Neural progenitor cell (in vitro differentiated cells): ENCODE data around the gene BMPR1A. TPM values are rescaled to one million over a fixed set of nuclear protein-coding genes. Genes with fewer than 3 reads are reported as not detected.

ENCODE experiments used
- DNase-seq: peaks from one replicate; pipeline ENCODE4 v3.0.0-alpha.2; 2016; ENCODE audit warnings: low spot score
- H2AFZ ChIP-seq: fragments of 200-600 bp; sonication (generic); replicated peaks from 2 replicates; pipeline ENCODE4 v1.6.1; 2016; ENCODE audit warnings: antibody characterized with exemption
- H3F3A ChIP-seq: fragments of 200-600 bp; sonication (generic); 2 replicates; pipeline ENCODE4 v1.6.1; 2016; ENCODE audit warnings: antibody characterized with exemption, low read depth
- H3K27ac ChIP-seq: fragments of 200-600 bp; sonication (generic); 2 replicates; pipeline ENCODE4 v1.5.1; 2016; ENCODE audit warnings: mild to moderate bottlenecking
- H3K27me3 ChIP-seq: fragments of 200-600 bp; sonication (generic); 2 replicates; pipeline ENCODE4 v1.6.1; 2016; ENCODE audit warnings: mild to moderate bottlenecking, moderate library complexity
- H3K36me3 ChIP-seq: fragments of 200-600 bp; sonication (generic); 2 replicates; pipeline ENCODE4 v1.5.1; 2016
- H3K4me1 ChIP-seq: fragments of 200-600 bp; sonication (generic); 2 replicates; pipeline ENCODE4 v1.6.1; 2016; ENCODE audit warnings: mixed run types
- H3K4me2 ChIP-seq: fragments of 200-600 bp; sonication (generic); 2 replicates; pipeline ENCODE4 v1.6.1; 2016
- H3K4me3 ChIP-seq: fragments of 200-600 bp; sonication (generic); 2 replicates; pipeline ENCODE4 v1.5.1; 2016
- H3K79me2 ChIP-seq: fragments of 200-600 bp; sonication (generic); 2 replicates; pipeline ENCODE4 v1.6.1; 2016; ENCODE audit warnings: low read depth
- H3K9ac ChIP-seq: fragments of 200-600 bp; sonication (generic); 2 replicates; pipeline ENCODE4 v1.6.1; 2016
- H3K9me3 ChIP-seq: fragments of 200-600 bp; sonication (generic); 2 replicates; pipeline ENCODE4 v1.5.1; 2016; ENCODE audit warnings: low read depth
- H4K20me1 ChIP-seq: fragments of 200-600 bp; sonication (generic); 2 replicates; pipeline ENCODE4 v1.6.1; 2016; ENCODE audit warnings: low read depth
- H3K27ac Mint-ChIP-seq: 3 replicates; pipeline ENCODE4 v1.8.0; 2021; ENCODE audit warnings: mixed read lengths
- H3K27me3 Mint-ChIP-seq: 2 replicates; pipeline ENCODE4 v1.8.0; 2022; ENCODE audit warnings: low read depth, mild to moderate bottlenecking, inconsistent platforms, moderate library complexity, mixed read lengths; ENCODE audit not compliant: insufficient read depth
- H3K36me3 Mint-ChIP-seq: 3 replicates; pipeline ENCODE4 v1.8.0; 2021; ENCODE audit warnings: mixed read lengths
- H3K4me1 Mint-ChIP-seq: 3 replicates; pipeline ENCODE4 v1.8.0; 2021; ENCODE audit warnings: mixed read lengths
- H3K4me3 Mint-ChIP-seq: 3 replicates; pipeline ENCODE4 v1.8.0; 2021; ENCODE audit warnings: mild to moderate bottlenecking, moderate library complexity, mixed read lengths
- H3K9me3 Mint-ChIP-seq: 3 replicates; pipeline ENCODE4 v1.8.0; 2020; ENCODE audit warnings: mixed read lengths
- EZH2 ChIP-seq: fragments of 200-600 bp; sonication (generic); IDR thresholded peaks from 2 replicates; pipeline ENCODE4 v1.6.1; 2017; ENCODE audit warnings: antibody characterized with exemption, mild to moderate bottlenecking, moderate library complexity
- EZH2phosphoT487 ChIP-seq: fragments of 200-600 bp; sonication (generic); IDR thresholded peaks from 2 replicates; pipeline ENCODE4 v1.6.1; 2017; ENCODE audit warnings: antibody characterized with exemption
- total RNA-seq: library from RNA; depleted of rRNA; stranded (reverse); fragments of >200 nt; gene quantifications from 2 replicates; pipeline ENCODE4 v1.2.3, GENCODE V29; 2015; ENCODE audit warnings: low replicate concordance
- TF ChIP-seq, protein P1 (sequence below): fragments of 200-600 bp; sonication (generic); IDR thresholded peaks from 2 replicates; pipeline ENCODE4 v1.5.1; 2017; ENCODE audit warnings: antibody characterized with exemption, mild to moderate bottlenecking

BMPR1A gene
- total RNA-seq, 1 donor from 2014 or later = 76.2 TPM

DNA sequence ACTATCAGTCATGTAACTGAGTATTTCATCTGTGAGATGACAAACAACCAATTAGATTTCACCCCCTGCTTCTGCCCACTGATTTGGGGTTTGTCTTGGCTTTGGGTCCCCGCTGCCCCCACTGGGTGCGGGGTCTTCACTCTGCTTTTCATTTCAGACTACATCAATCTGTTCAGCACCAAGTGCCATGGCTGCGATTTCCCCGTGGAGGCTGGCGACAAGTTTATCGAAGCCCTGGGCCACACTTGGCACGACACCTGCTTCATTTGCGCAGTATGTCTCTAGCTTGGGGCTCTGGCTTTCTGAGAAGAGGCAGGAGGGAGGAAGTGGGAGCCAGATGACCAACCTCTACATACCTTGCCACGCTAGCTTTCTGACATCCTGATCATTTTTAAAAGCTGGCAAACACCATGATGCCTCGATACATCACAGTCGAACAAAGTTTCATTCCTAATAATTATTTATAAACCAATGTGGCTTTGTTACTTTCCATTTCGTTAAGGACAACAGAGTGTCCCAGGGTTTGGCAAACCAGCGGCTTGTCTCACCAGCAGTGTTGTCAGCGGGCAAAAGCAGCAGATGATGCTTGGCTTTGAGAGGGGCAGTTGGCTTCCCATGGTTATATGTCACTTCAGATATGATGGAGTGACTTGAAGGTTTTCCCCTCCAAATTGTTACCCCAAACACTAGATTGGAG is 30.3 kb upstream of the BMPR1A start:
- Mint-ChIP-seq H3K9me3 (no peaks in the 10 kb centered on the region), H3K4me1 (no peaks in the 10 kb centered on the region), H3K4me3 (no peak overlapping the region), H3K36me3 (no peaks in the 10 kb centered on the region), H3K27ac (no peak overlapping the region), H3K27me3 (peaks cover 3% of the 10 kb centered on the region)
- no peaks in the 10 kb centered on the region for H3K27me3 ChIP-seq
- no peaks in the 10 kb centered on the region for H3F3A ChIP-seq
- no peaks in the 10 kb centered on the region for H3K4me1 ChIP-seq
- H2AFZ ChIP-seq = no peak overlapping the region
- TF ChIP-seq EZH2phosphoT487 (no peak), EZH2 (no peak)
- TF ChIP-seq, protein P1, sequence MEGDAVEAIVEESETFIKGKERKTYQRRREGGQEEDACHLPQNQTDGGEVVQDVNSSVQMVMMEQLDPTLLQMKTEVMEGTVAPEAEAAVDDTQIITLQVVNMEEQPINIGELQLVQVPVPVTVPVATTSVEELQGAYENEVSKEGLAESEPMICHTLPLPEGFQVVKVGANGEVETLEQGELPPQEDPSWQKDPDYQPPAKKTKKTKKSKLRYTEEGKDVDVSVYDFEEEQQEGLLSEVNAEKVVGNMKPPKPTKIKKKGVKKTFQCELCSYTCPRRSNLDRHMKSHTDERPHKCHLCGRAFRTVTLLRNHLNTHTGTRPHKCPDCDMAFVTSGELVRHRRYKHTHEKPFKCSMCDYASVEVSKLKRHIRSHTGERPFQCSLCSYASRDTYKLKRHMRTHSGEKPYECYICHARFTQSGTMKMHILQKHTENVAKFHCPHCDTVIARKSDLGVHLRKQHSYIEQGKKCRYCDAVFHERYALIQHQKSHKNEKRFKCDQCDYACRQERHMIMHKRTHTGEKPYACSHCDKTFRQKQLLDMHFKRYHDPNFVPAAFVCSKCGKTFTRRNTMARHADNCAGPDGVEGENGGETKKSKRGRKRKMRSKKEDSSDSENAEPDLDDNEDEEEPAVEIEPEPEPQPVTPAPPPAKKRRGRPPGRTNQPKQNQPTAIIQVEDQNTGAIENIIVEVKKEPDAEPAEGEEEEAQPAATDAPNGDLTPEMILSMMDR = no peak
- no peaks in the 10 kb centered on the region for H3K79me2 ChIP-seq
- H3K4me3 ChIP-seq = no peak overlapping the region
- H3K27ac ChIP-seq = no peak overlapping the region
- H3K36me3 ChIP-seq = no peaks in the 10 kb centered on the region
- DNase-seq = no peak
- no peak overlapping the region for H3K4me2 ChIP-seq
- no peaks in the 10 kb centered on the region for H4K20me1 ChIP-seq
- H3K9me3 ChIP-seq = no peaks in the 10 kb centered on the region
- H3K9ac ChIP-seq = no peak overlapping the region

DNA sequence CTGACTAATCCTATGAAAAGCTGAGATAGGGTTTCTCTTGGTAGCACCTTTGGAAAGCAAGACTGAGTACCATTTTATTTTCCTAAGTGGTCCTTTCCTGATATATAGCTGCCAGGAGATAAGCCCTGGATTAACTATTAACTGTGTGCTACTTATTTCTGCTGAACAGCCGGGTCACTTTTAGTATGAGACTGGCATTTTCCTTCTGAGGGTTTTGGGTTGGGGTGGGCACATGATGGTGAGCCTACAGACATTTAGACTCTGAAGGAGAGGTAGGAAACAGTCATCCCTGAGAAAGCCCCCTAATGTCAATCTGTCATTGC is 29.8 kb upstream of the BMPR1A start:
- Histone ChIP-seq H3K4me3 (no peak overlapping the region), H3K36me3 (no peaks in the 10 kb centered on the region), H3F3A (no peaks in the 10 kb centered on the region), H3K79me2 (no peaks in the 10 kb centered on the region), H3K27ac (no peak overlapping the region), H2AFZ (no peak overlapping the region), H3K4me1 (no peaks in the 10 kb centered on the region), H3K9me3 (no peaks in the 10 kb centered on the region), H3K4me2 (no peak overlapping the region), H4K20me1 (no peaks in the 10 kb centered on the region), H3K27me3 (no peaks in the 10 kb centered on the region), H3K9ac (no peak overlapping the region)
- no peak overlapping the region for H3K4me3 Mint-ChIP-seq
- H3K4me1 Mint-ChIP-seq = no peaks in the 10 kb centered on the region
- DNase-seq = no peak
- H3K27me3 Mint-ChIP-seq = peaks cover 3% of the 10 kb centered on the region
- no peaks in the 10 kb centered on the region for H3K9me3 Mint-ChIP-seq
- H3K36me3 Mint-ChIP-seq = no peaks in the 10 kb centered on the region
- TF ChIP-seq, protein P1 = no peak
- TF ChIP-seq EZH2phosphoT487 (no peak), EZH2 (no peak)
- H3K27ac Mint-ChIP-seq = no peak overlapping the region

GRCh38 chr10:86727470-86727869 is 28.9 kb upstream of the BMPR1A start:
- no peak overlapping the region for H3K9ac ChIP-seq
- no peaks in the 10 kb centered on the region for H3K79me2 ChIP-seq
- no peak for DNase-seq
- H3K27ac ChIP-seq = no peak overlapping the region
- H3K9me3 ChIP-seq = no peaks in the 10 kb centered on the region
- Mint-ChIP-seq H3K36me3 (no peaks in the 10 kb centered on the region), H3K27ac (no peak overlapping the region), H3K4me1 (no peaks in the 10 kb centered on the region), H3K4me3 (no peak overlapping the region), H3K27me3 (peaks cover 3% of the 10 kb centered on the region), H3K9me3 (no peaks in the 10 kb centered on the region)
- H2AFZ ChIP-seq = no peak overlapping the region
- no peaks in the 10 kb centered on the region for H3K27me3 ChIP-seq
- H3F3A ChIP-seq = no peaks in the 10 kb centered on the region
- no peaks in the 10 kb centered on the region for H3K4me1 ChIP-seq
- no peak overlapping the region for H3K4me3 ChIP-seq
- H4K20me1 ChIP-seq = no peaks in the 10 kb centered on the region
- no peak overlapping the region for H3K4me2 ChIP-seq
- TF ChIP-seq EZH2 (no peak), EZH2phosphoT487 (no peak)
- TF ChIP-seq, protein P1 = no peak
- H3K36me3 ChIP-seq = no peaks in the 10 kb centered on the region
